ENCODE measurements around the gene DDN. TPM values are rescaled to one million over a fixed set of nuclear protein-coding genes. Genes with fewer than 3 reads are reported as not detected.

Gene DDN
- total RNA-seq, 3 donors from 2014 or later = under 0.01 to 0.16 TPM; not detected in 1

DNA sequence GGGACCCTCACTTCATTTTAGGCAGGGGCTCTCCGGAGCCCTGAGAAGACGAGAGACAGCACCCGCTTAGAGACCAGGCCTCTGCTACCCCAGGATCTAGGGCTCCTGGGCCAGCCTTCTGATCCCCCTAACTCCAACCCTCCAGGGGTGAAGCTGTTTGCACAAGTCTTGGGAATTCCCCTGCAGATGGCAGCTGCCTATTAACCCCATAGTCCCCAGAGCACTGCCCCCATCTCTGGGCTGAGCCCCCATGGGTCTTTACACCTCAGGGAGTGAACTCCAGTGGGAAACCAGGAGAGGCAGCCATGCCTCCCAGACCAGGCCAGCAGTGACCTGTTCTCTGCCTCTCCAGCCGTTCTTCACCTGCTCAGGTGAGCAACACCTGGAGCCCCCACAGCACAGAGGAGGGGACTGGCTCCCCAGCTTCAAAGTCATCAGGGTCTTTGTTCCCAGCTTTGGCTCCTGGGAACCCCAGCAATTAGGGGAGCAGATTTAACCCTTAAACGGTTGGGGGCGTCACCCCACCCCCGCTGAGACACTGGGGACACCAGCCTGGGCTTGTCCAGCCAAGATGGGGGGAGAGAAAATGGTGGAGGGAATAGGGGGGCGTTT, 29.9 kb downstream of the DDN start:
- Histone ChIP-seq H3K27me3 (peaks cover 12 to 50% of the 10 kb centered on the region in 2 donors), H3K27ac (no peak overlapping the region), H3K36me3 (no peaks in the 10 kb centered on the region), H3K4me3 (peak overlapping the region in 2 of 3 donors; percentile 27 to 58), H3K4me1 (peaks cover 5 to 8% of the 10 kb centered on the region in 2 donors), H3K9me3 (no peaks in the 10 kb centered on the region)
- no peak for DNase-seq (ENCODE audit: low spot score in 2 of 2)
- intact Hi-C loops (cut with DNase I; ENCODE audit: low total_unique reads) = no loop called here
- TF ChIP-seq POLR2AphosphoS5 (IDR thresholded peaks at IDR 0.05) (no peak), CTCF (IDR thresholded peaks at IDR 0.05) (no peak), POLR2A (IDR thresholded peaks at IDR 0.05) (no peak)

GRCh38 chr12:48968467-48968866, 30.7 kb downstream of the DDN start:
- peaks cover 12 to 42% of the 10 kb centered on the region in 2 donors for H3K27me3 ChIP-seq
- peaks cover 5 to 8% of the 10 kb centered on the region in 2 donors for H3K4me1 ChIP-seq
- intact Hi-C loops (cut with DNase I; ENCODE audit: low total_unique reads) = no loop called here
- H3K36me3 ChIP-seq = no peaks in the 10 kb centered on the region
- no peaks in the 10 kb centered on the region for H3K9me3 ChIP-seq
- no peak for TF ChIP-seq POLR2A (IDR thresholded peaks at IDR 0.05)
- TF ChIP-seq POLR2AphosphoS5 (IDR thresholded peaks at IDR 0.05) = no peak
- TF ChIP-seq CTCF (IDR thresholded peaks at IDR 0.05) = no peak
- H3K4me3 ChIP-seq = no peak overlapping the region
- DNase-seq (ENCODE audit: low spot score in 2 of 2) = no peak
- H3K27ac ChIP-seq = no peak overlapping the region

GRCh38 chr12:48967991-48968390, 31.2 kb downstream of the DDN start:
- intact Hi-C loops (cut with DNase I; ENCODE audit: low total_unique reads) = no loop called here
- no peak for DNase-seq (ENCODE audit: low spot score in 2 of 2)
- Histone ChIP-seq H3K4me1 (peaks cover 5 to 8% of the 10 kb centered on the region in 2 donors), H3K4me3 (no peak overlapping the region), H3K27ac (no peak overlapping the region), H3K36me3 (no peaks in the 10 kb centered on the region), H3K9me3 (no peaks in the 10 kb centered on the region), H3K27me3 (peaks cover 12 to 38% of the 10 kb centered on the region in 2 donors)
- TF ChIP-seq POLR2A (IDR thresholded peaks at IDR 0.05) (no peak), POLR2AphosphoS5 (IDR thresholded peaks at IDR 0.05) (no peak), CTCF (IDR thresholded peaks at IDR 0.05) (no peak)

DNA sequence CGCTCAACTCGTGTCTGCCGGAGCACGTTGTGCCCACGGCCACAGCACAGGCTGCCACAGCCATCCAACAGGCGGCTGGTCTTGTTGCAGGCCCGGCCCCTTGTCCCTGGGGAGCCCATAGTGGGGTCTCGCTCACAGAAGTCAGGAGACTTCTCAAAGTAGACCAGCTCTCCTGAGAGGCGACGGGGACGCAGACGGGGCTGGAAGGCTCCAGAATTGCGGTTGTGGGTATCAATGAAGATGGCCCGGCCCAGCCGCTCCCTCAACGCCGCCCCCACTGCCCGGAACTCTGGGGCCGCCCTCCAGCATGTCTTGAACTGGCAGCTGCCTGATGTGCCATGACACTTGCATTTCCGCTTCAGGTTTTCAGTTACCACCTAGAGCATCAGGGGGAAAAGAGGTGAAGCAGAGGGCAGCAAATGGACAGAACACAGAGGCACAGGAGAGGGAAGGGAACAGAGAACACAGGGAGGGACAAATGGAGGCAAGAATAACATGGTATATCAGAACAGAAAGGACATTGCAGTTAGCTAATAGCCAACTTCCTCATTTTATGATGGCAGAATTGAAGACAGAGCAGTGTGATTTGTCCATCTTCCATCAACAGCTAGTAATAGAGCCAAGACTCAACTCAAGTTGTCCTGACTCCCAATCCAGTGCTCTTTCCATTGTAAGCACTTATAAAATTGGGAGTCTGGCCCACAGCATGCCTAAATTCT, 32.8 kb downstream of the DDN start:
- Histone ChIP-seq H3K36me3 (no peaks in the 10 kb centered on the region), H3K27me3 (peaks cover 12 to 21% of the 10 kb centered on the region in 2 donors), H3K4me3 (no peak overlapping the region), H3K27ac (no peak overlapping the region), H3K4me1 (peaks cover 5 to 8% of the 10 kb centered on the region in 2 donors), H3K9me3 (no peaks in the 10 kb centered on the region)
- TF ChIP-seq POLR2A (IDR thresholded peaks at IDR 0.05) = no peak
- no peak for TF ChIP-seq POLR2AphosphoS5 (IDR thresholded peaks at IDR 0.05)
- no peak for TF ChIP-seq CTCF (IDR thresholded peaks at IDR 0.05)
- intact Hi-C loops (cut with DNase I; ENCODE audit: low total_unique reads) = no loop called here
- DNase-seq (ENCODE audit: low spot score in 2 of 2) = no peak

- Histone ChIP-seq H3K9me3 (no peaks in the 10 kb centered on the region), H3K4me3 (no peak overlapping the region), H3K4me1 (peaks cover 5 to 7% of the 10 kb centered on the region in 2 donors), H3K27me3 (peaks cover 8 to 11% of the 10 kb centered on the region in 2 donors), H3K36me3 (no peaks in the 10 kb centered on the region), H3K27ac (no peak overlapping the region)
- intact Hi-C loops (cut with DNase I; ENCODE audit: low total_unique reads) = no loop called here
- no peak for TF ChIP-seq POLR2A (IDR thresholded peaks at IDR 0.05)
- no peak for TF ChIP-seq CTCF (IDR thresholded peaks at IDR 0.05)
- TF ChIP-seq POLR2AphosphoS5 (IDR thresholded peaks at IDR 0.05) = no peak
- no peak for DNase-seq (ENCODE audit: low spot score in 2 of 2)
These were observed 33.8 kb downstream of the DDN start for GRCh38 chr12:48965298-48965838.
